OCI-LY1 (cell line): ENCODE data around the gene TTC16.

ENCODE experiments used
- EZH2 ChIP-seq: fragments of 200-600 bp; sonication (generic), shearing (Covaris generic); IDR thresholded peaks from 2 replicates; pipeline ENCODE4 v1.8.0; 2017; ENCODE audit warnings: borderline replicate concordance, mixed run types, mild to moderate bottlenecking, antibody characterized with exemption, low read length, moderate library complexity, mixed read lengths
- TF ChIP-seq, protein P1 (sequence below): fragments of 200-600 bp; sonication (generic), shearing (Covaris generic); IDR thresholded peaks from 2 replicates; pipeline ENCODE4 v1.5.1; 2017; ENCODE audit warnings: mild to moderate bottlenecking, antibody characterized with exemption, low read length, moderate library complexity, mixed read lengths

DNA sequence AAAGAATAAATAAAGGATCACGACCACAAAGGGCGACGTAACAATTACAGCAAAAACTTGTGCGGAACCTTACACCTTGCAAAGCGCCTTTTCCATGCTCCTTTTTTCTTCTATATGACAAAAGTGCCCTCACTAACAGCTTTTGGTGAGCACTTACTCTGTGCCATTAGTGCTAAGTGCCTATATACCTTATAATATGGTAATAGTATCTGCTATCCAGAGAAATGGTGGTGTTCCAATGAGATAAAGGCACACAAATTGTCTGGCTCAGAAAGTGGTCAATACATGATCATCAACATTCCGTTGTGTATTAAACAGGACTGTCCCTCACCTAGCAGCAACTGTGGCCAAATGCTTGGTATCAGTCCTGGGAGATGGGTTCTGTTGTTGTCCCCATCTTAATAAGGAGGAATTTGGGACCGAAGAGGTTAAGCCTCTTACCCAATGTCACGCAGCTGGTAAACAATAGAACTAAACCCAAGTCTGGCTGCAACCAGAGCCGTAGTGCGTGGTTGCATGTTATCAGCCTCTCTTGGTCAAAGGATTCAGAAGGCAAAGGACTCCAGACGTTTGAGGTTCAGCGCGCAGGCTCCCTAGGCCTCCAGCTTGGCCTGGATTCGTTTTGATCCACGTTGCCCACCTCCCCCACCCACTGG is 19.8 kb downstream of the TTC16 start:
- TF ChIP-seq, protein P1, sequence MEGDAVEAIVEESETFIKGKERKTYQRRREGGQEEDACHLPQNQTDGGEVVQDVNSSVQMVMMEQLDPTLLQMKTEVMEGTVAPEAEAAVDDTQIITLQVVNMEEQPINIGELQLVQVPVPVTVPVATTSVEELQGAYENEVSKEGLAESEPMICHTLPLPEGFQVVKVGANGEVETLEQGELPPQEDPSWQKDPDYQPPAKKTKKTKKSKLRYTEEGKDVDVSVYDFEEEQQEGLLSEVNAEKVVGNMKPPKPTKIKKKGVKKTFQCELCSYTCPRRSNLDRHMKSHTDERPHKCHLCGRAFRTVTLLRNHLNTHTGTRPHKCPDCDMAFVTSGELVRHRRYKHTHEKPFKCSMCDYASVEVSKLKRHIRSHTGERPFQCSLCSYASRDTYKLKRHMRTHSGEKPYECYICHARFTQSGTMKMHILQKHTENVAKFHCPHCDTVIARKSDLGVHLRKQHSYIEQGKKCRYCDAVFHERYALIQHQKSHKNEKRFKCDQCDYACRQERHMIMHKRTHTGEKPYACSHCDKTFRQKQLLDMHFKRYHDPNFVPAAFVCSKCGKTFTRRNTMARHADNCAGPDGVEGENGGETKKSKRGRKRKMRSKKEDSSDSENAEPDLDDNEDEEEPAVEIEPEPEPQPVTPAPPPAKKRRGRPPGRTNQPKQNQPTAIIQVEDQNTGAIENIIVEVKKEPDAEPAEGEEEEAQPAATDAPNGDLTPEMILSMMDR: no peak
- TF ChIP-seq EZH2: no peak
